PFSK-1 (cell line): ENCODE results near the gene MGAT4A.

Experiments
- POLR2AphosphoS5 ChIP-seq: IDR thresholded peaks from 2 replicates; pipeline ENCODE4 v1.6.1; 2012; ENCODE audit warnings: low read depth, mild to moderate bottlenecking, control low read depth, low read length, moderate library complexity
- TAF1 ChIP-seq: IDR thresholded peaks from 2 replicates; pipeline ENCODE4 v1.6.1; 2012; ENCODE audit warnings: low read length, control low read depth, borderline replicate concordance; ENCODE audit not compliant: insufficient read depth
- TF ChIP-seq, protein P1 (sequence below), 2 experiments: IDR thresholded peaks; 2 replicates each; pipeline versions ENCODE4 v1.6.1 to v1.8.0; 2011 to 2012; ENCODE audit warnings: low read depth in 2 of 2, low read length in 2 of 2, control low read depth in 1 of 2, inconsistent platforms in 1 of 2, mild to moderate bottlenecking in 1 of 2, moderate library complexity in 1 of 2; ENCODE audit not compliant: insufficient read depth in 1 of 2

DNA sequence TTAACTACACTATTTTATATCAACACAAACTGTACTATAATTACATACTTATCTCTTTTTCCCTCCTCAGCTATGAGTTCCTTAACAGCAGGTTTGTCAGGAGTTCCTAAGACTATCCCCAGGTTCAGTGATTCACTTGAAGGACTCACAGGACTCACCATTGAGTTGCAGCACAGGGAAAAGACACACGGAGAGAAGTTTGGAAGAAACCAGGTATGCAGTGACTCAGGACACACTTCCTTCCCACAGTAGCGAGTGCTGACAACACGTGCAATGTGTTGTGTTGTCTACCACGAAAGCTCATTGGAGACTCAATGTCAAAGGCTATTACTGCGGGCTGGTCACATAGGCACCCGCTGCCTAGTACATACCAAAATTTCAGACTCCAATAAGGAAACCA is 32.0 kb downstream of the MGAT4A start:
- TF ChIP-seq POLR2AphosphoS5 (no peak), TAF1 (no peak)
- TF ChIP-seq, protein P1, sequence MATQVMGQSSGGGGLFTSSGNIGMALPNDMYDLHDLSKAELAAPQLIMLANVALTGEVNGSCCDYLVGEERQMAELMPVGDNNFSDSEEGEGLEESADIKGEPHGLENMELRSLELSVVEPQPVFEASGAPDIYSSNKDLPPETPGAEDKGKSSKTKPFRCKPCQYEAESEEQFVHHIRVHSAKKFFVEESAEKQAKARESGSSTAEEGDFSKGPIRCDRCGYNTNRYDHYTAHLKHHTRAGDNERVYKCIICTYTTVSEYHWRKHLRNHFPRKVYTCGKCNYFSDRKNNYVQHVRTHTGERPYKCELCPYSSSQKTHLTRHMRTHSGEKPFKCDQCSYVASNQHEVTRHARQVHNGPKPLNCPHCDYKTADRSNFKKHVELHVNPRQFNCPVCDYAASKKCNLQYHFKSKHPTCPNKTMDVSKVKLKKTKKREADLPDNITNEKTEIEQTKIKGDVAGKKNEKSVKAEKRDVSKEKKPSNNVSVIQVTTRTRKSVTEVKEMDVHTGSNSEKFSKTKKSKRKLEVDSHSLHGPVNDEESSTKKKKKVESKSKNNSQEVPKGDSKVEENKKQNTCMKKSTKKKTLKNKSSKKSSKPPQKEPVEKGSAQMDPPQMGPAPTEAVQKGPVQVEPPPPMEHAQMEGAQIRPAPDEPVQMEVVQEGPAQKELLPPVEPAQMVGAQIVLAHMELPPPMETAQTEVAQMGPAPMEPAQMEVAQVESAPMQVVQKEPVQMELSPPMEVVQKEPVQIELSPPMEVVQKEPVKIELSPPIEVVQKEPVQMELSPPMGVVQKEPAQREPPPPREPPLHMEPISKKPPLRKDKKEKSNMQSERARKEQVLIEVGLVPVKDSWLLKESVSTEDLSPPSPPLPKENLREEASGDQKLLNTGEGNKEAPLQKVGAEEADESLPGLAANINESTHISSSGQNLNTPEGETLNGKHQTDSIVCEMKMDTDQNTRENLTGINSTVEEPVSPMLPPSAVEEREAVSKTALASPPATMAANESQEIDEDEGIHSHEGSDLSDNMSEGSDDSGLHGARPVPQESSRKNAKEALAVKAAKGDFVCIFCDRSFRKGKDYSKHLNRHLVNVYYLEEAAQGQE (IDR thresholded peaks at IDR 0.05; ENCODE audit: insufficient read depth in 1 of 2, low read depth in 2 of 2, low read length in 2 of 2): no peak
